Mesothelial cell of epicardium (in vitro differentiated cells): ENCODE data around the gene FSTL5. TPM values are rescaled to one million over a fixed set of nuclear protein-coding genes. Genes with fewer than 3 reads are reported as not detected.

ENCODE experiments used
- DNase-seq, 2 experiments: peaks; one replicate each; pipeline ENCODE4 v3.0.0; 2021; ENCODE audit warnings: low spot score in 2 of 2; ENCODE audit not compliant: unreplicated experiment in 2 of 2
- H3K27ac Mint-ChIP-seq: 2 replicates; pipeline ENCODE4 v1.8.0; 2021; ENCODE audit warnings: mixed read lengths
- H3K27me3 Mint-ChIP-seq: 2 replicates; pipeline ENCODE4 v1.8.0; 2021; ENCODE audit warnings: low read depth, mixed read lengths
- H3K36me3 Mint-ChIP-seq: 2 replicates; pipeline ENCODE4 v1.8.0; 2021; ENCODE audit warnings: mixed read lengths
- H3K4me1 Mint-ChIP-seq: 2 replicates; pipeline ENCODE4 v1.8.0; 2021; ENCODE audit warnings: mixed read lengths
- H3K4me3 Mint-ChIP-seq: 2 replicates; pipeline ENCODE4 v1.8.0; 2021; ENCODE audit warnings: mild to moderate bottlenecking, moderate library complexity, mixed read lengths
- H3K9me3 Mint-ChIP-seq: 2 replicates; pipeline ENCODE4 v1.8.0; 2021; ENCODE audit warnings: mixed read lengths
- total RNA-seq: library from RNA; stranded (reverse); gene quantifications from 3 replicates; pipeline ENCODE4 v1.2.1, GENCODE V29; 2021
- TF ChIP-seq, protein P1 (sequence below): fragments of 200-600 bp; sonication (generic); IDR thresholded peaks from one replicate; pipeline ENCODE4 v1.5.0; 2021; ENCODE audit warnings: antibody characterized with exemption; ENCODE audit not compliant: unreplicated experiment

FSTL5 gene
- total RNA-seq, 1 donor from 2014 or later = 0.04 TPM

DNA sequence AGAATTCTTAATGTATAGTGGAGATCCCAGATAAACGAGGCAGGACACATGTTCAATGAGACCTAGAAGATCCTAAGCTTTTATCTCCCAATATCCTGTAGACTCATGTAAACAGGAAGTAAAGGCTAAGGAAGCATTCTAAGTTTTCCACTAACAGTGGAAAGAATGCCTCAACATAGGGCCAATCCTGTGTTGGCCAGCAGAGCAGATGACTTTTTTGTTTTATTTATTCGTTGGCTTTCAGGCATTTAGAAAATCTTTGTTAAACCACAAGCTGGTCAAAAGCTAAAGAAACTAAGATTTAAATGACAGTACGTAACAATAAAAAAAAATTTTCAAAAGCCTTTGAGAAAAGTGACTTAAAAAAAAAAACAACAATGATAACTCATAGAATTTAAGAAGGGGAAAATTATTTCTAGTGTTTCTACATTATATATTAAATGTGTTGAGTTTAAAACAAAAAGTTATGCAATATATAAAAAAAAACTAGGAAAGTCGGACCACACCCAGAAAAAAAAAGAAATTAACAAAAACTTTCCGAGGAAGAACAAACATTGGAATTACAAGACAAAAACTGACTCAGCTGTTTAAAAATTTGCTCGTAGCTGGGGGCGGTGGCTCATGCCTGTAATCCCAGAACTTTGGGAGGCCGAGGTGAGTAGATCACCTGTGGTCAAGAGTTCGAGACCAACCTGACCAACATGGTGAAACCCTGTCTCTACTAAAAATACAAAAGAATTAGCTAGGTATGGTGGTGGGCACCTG is 759.3 kb downstream of the FSTL5 start:
- no peaks in the 10 kb centered on the region for H3K27me3 Mint-ChIP-seq
- peaks cover 32% of the 10 kb centered on the region for H3K9me3 Mint-ChIP-seq
- TF ChIP-seq, protein P1, sequence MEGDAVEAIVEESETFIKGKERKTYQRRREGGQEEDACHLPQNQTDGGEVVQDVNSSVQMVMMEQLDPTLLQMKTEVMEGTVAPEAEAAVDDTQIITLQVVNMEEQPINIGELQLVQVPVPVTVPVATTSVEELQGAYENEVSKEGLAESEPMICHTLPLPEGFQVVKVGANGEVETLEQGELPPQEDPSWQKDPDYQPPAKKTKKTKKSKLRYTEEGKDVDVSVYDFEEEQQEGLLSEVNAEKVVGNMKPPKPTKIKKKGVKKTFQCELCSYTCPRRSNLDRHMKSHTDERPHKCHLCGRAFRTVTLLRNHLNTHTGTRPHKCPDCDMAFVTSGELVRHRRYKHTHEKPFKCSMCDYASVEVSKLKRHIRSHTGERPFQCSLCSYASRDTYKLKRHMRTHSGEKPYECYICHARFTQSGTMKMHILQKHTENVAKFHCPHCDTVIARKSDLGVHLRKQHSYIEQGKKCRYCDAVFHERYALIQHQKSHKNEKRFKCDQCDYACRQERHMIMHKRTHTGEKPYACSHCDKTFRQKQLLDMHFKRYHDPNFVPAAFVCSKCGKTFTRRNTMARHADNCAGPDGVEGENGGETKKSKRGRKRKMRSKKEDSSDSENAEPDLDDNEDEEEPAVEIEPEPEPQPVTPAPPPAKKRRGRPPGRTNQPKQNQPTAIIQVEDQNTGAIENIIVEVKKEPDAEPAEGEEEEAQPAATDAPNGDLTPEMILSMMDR = no peak
- H3K36me3 Mint-ChIP-seq = peaks cover 4% of the 10 kb centered on the region
- H3K27ac Mint-ChIP-seq = no peak overlapping the region
- DNase-seq = no peak
- H3K4me1 Mint-ChIP-seq = no peaks in the 10 kb centered on the region
- H3K4me3 Mint-ChIP-seq = no peak overlapping the region

DNA sequence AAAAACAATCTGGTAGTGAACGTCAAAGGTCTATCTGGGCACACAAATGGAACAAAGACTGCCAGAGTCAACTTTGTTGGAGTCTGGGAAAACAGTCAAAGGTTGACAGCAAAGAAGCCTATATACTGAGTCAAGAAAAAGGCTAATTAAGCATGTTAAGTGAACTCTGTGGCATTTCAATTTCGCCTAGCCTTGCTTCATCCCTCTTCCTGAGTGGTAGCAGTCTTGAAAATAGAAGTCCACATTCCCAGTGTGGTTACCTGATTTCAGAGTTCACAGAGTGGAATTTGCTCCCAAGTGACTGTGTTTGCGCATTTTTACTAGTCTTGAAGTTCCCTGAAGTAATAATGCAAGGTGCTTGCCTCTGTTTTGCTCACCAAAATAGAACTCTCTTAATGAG is 760.0 kb downstream of the FSTL5 start:
- Mint-ChIP-seq H3K4me1 (no peaks in the 10 kb centered on the region), H3K4me3 (no peak overlapping the region), H3K27me3 (no peaks in the 10 kb centered on the region), H3K27ac (no peak overlapping the region), H3K9me3 (peaks cover 29% of the 10 kb centered on the region), H3K36me3 (peaks cover 4% of the 10 kb centered on the region)
- no peak for DNase-seq
- TF ChIP-seq, protein P1 = no peak

GRCh38 chr4:161393602-161394001 is 770.2 kb downstream of the FSTL5 start:
- Mint-ChIP-seq H3K36me3 (no peaks in the 10 kb centered on the region), H3K9me3 (no peaks in the 10 kb centered on the region), H3K4me3 (no peak overlapping the region), H3K27me3 (no peaks in the 10 kb centered on the region), H3K27ac (no peak overlapping the region), H3K4me1 (no peaks in the 10 kb centered on the region)
- TF ChIP-seq, protein P1 = no peak
- DNase-seq = no peak

DNA sequence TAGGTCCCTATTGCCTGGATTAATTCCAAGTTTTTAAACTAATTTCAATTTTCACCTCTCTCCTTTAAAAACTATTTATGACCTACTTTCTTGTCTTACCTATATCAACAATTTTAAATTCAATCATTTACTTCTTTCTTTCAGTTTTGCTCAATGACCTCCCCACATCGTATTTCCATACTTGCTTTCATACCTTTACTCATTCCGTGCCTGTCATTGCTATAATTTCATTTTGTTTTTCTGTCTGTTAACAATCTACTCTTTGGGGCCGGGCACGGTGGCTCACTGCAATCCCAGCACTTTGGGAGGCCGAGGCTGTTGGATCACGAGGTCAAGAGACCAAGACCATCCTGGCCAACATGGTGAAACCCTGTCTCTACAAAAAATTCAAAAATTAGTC is 781.1 kb downstream of the FSTL5 start:
- Mint-ChIP-seq H3K36me3 (no peaks in the 10 kb centered on the region), H3K9me3 (no peaks in the 10 kb centered on the region), H3K27me3 (no peaks in the 10 kb centered on the region), H3K27ac (no peak overlapping the region), H3K4me1 (peaks cover 8% of the 10 kb centered on the region), H3K4me3 (no peak overlapping the region)
- no peak for DNase-seq
- TF ChIP-seq, protein P1 = no peak

GRCh38 chr4:161376275-161376674 is 787.5 kb downstream of the FSTL5 start:
- H3K4me3 Mint-ChIP-seq = no peak overlapping the region
- TF ChIP-seq, protein P1 = no peak
- peaks cover 8% of the 10 kb centered on the region for H3K4me1 Mint-ChIP-seq
- H3K27me3 Mint-ChIP-seq = no peaks in the 10 kb centered on the region
- H3K36me3 Mint-ChIP-seq = no peaks in the 10 kb centered on the region
- H3K27ac Mint-ChIP-seq = no peak overlapping the region
- H3K9me3 Mint-ChIP-seq = peaks cover 14% of the 10 kb centered on the region
- DNase-seq = no peak
